K562 (cell line): Measurements from ENCODE around the gene CACNB1. TPM values are rescaled to one million over a fixed set of nuclear protein-coding genes. Genes with fewer than 3 reads are reported as not detected.

Experiments
- ATAC-seq: fragments of 200-7000 bp; cut with Tn5 transposase; 3 replicates; pipeline ENCODE4 v1.9.1; 2020; ENCODE audit warnings: moderate library complexity
- BruUV-seq: library from RNA; stranded (reverse); fragments of 400-500 nt; replicated peaks from 2 replicates; lab custom pipeline; 2021; lab: Mats Ljungman, UMichigan
- CTCF ChIA-PET: fragments of 300-600 bp; formaldehyde crosslinking; extraction: SDS; loops from one replicate; lab custom pipeline; 2021; ENCODE audit warnings: low intra/inter-chr PET ratio; lab: Yijun Ruan, JAX
- POLR2A ChIA-PET: fragments of 300-600, 350-650 bp; sonication (Branson Sonifier 250); formaldehyde crosslinking; extraction: SDS; loops from one replicate; lab custom pipeline; 2021; ENCODE audit warnings: antibody characterized with exemption, inconsistent platforms; lab: Yijun Ruan, JAX
- DNase-seq, 4 experiments: peaks; one replicate each; pipeline versions ENCODE4 v3.0.0 to v3.0.0-alpha.2; 2011 to 2018; ENCODE audit warnings: low spot score in 3 of 4, mixed read lengths in 3 of 4; ENCODE audit errors: extremely low read depth in 1 of 4
- FAIRE-seq: peaks from 2 replicates; lab custom pipeline; 2011; peaks lifted over from hg19 to GRCh38; lab: Jason Lieb, UNC
- H2AFZ ChIP-seq: 2 replicates; pipeline ENCODE4 v1.6.0; 2011; ENCODE audit warnings: low read depth, low read length, control low read depth, inconsistent platforms
- H3K27ac ChIP-seq: fragments of 200-600 bp; 3 replicates; pipeline ENCODE4 v1.8.0; 2011; ENCODE audit warnings: low read depth, mild to moderate bottlenecking, control low read depth, inconsistent platforms, low read length, moderate library complexity, mixed read lengths; ENCODE audit errors: extremely low read depth
- H3K27me3 ChIP-seq, 2 experiments: fragments of 300-600 bp in 1 of 2; 2 replicates in 1 of 2; 3 replicates in 1 of 2; pipeline versions ENCODE4 v1.6.0 to v1.8.0; 2011; ENCODE audit warnings: inconsistent platforms in 2 of 2, low read length in 2 of 2, mild to moderate bottlenecking in 1 of 2, mixed read lengths in 1 of 2, moderate library complexity in 1 of 2; ENCODE audit not compliant: control insufficient read depth in 2 of 2, insufficient read depth in 2 of 2
- H3K36me3 ChIP-seq: fragments of 300-600 bp; 3 replicates; pipeline ENCODE4 v1.8.0; 2011; ENCODE audit warnings: mild to moderate bottlenecking, low read length, inconsistent platforms; ENCODE audit not compliant: control insufficient read depth, insufficient read depth
- H3K4me1 ChIP-seq, 2 experiments: fragments of 200-600 bp in 1 of 2; replicated peaks in 1 of 2; 2 replicates in 1 of 2; 3 replicates in 1 of 2; pipeline versions ENCODE4 v1.5.1 to v1.8.0; 2011; ENCODE audit warnings: inconsistent platforms in 2 of 2, low read length in 2 of 2, mild to moderate bottlenecking in 1 of 2, mixed read lengths in 1 of 2, moderate library complexity in 1 of 2; ENCODE audit not compliant: control insufficient read depth in 2 of 2, insufficient read depth in 2 of 2
- H3K4me2 ChIP-seq: 2 replicates; pipeline ENCODE4 v1.6.1; 2011; ENCODE audit warnings: low read length, control low read depth, inconsistent platforms, mixed read lengths; ENCODE audit not compliant: insufficient read depth
- H3K4me3 ChIP-seq: fragments of 200-600 bp; sonication (generic), shearing (Covaris generic); 2 replicates; pipeline ENCODE4 v1.5.1; 2016; ENCODE audit warnings: control low read depth, inconsistent platforms
- H3K79me2 ChIP-seq: fragments of 200-600 bp; 3 replicates; pipeline ENCODE4 v1.8.0; 2011; ENCODE audit warnings: low read length, inconsistent platforms; ENCODE audit not compliant: control insufficient read depth, insufficient read depth
- H3K9ac ChIP-seq, 2 experiments: 2 replicates each; pipeline versions ENCODE4 v1.6.0 to v1.6.1; 2011; ENCODE audit warnings: low read depth in 2 of 2, low read length in 2 of 2, control low read depth in 1 of 2, inconsistent platforms in 1 of 2, mild to moderate bottlenecking in 1 of 2, mixed read lengths in 1 of 2; ENCODE audit not compliant: insufficient read depth in 1 of 2
- H3K9me1 ChIP-seq: one replicate; pipeline ENCODE4 v1.6.0; 2011; ENCODE audit warnings: inconsistent platforms, mild to moderate bottlenecking, low read length, moderate library complexity; ENCODE audit not compliant: control insufficient read depth, insufficient read depth
- H3K9me3 ChIP-seq: replicated peaks from 2 replicates; pipeline ENCODE4 v1.5.1; 2011; ENCODE audit warnings: low read depth, low read length, inconsistent platforms; ENCODE audit not compliant: control insufficient read depth, insufficient read depth
- H4K20me1 ChIP-seq: replicated peaks from 2 replicates; pipeline ENCODE4 v1.6.1; 2011; ENCODE audit warnings: low read length, inconsistent platforms, mixed read lengths; ENCODE audit not compliant: control insufficient read depth, insufficient read depth
- ZNF263 ChIP-seq: sonication (generic); formaldehyde crosslinking; IDR thresholded peaks from 2 replicates; pipeline ENCODE4 v1.8.0; 2022; ENCODE audit warnings: mild to moderate bottlenecking, missing genetic modification reagents, borderline replicate concordance
- WGBS: fragments of 100-300 bp; shearing (Covaris generic); methylation state at CpG from one replicate; pipeline ENCODE4 v1.1.6; 2016; ENCODE audit warnings: low coverage, mixed read lengths; ENCODE audit not compliant: insufficient coverage; ENCODE audit errors: missing lambda C conversion rate; 5-methylcytosine and 5-hydroxymethylcytosine counted together
- in situ Hi-C: fragments of 300-500 bp; cut with MboI; formaldehyde crosslinking; loops from 4 replicates; pipeline ENCODE4 v1.15.0; 2018; ENCODE audit warnings: inconsistent platforms, mixed read lengths
- intact Hi-C: fragments of 100-400 bp; cut with micrococcal nuclease; formaldehyde crosslinking; loops from 2 replicates; pipeline ENCODE4 v1.14.2; 2022
- polyA plus RNA-seq, 8 experiments: library from polyadenylated mRNA; depleted of rRNA in 4 of 8; stranded (reverse) in 5 of 8; unstranded in 3 of 8; fragments of >200 nt; fragmentation: Nextera tagmentation in 2 of 8; fragmentation: Illumina TruSeq in 1 of 8; extraction: Ambion mirVana in 2 of 8; extraction: Trizol in 1 of 8; gene quantifications; 2 replicates each; pipeline versions ENCODE4 v1.2.1 to v1.2.3, GENCODE V29; 2011 to 2014; ENCODE audit warnings: inconsistent platforms in 1 of 8, missing spikeins in 1 of 8
- total RNA-seq, 7 experiments: library from RNA; depleted of rRNA in 6 of 7; stranded (reverse); fragments of >200 nt in 6 of 7; fragmentation: Illumina TruSeq in 2 of 7; extraction: Trizol in 2 of 7; gene quantifications; 2 replicates each; pipeline versions ENCODE4 v1.2.1 to v1.2.3, GENCODE V29; 2011 to 2021; ENCODE audit warnings: low replicate concordance in 1 of 7
- TF ChIP-seq, protein P1 (sequence below): sonication (generic); formaldehyde crosslinking; IDR thresholded peaks from 2 replicates; pipeline ENCODE4 v1.8.1; 2022; ENCODE audit warnings: missing genetic modification reagents
- TF ChIP-seq, protein P2 (sequence below): sonication (generic); formaldehyde crosslinking; IDR thresholded peaks from 2 replicates; pipeline ENCODE4 v1.8.0; 2022; ENCODE audit warnings: missing genetic modification reagents, mild to moderate bottlenecking, moderate library complexity, borderline replicate concordance

Gene CACNB1
- total and polyA plus RNA-seq, 9 of the 15 experiments (the other 6 are each of a cell fraction or from before 2014, with no cell fraction given) = 0.08 to 7.4 (median 3.0) TPM

GRCh38 chr17:39244016-39244599, 46.6 kb upstream of the CACNB1 start:
- Histone ChIP-seq H4K20me1 (peaks cover 4% of the 10 kb centered on the region; the same call in 1 of the 2 replicates), H2AFZ (peak overlapping the region; percentile 32; the same call in 1 of the 2 replicates), H3K4me2 (no peak overlapping the region), H3K9ac (peak overlapping the region in 1 of 2 experiments; percentile 49; a peak in 2 of 4 replicates), H3K36me3 (no peaks in the 10 kb centered on the region)
- intact Hi-C loops = loop anchor here (1.0 to 10.0 kb wide), 2 partner anchors 37 to 89 kb away; partner anchors contain the start of gene PLXDC1
- in situ Hi-C loops = no loop called here
- no peak for DNase-seq
- ATAC-seq = no peak; the same call in 2 of the 3 replicates
- no TSS peak for BruUV-seq
- peak; percentile 64 for TF ChIP-seq ZNF263 (CRISPR knock-in tag)
- TF ChIP-seq, protein P1, sequence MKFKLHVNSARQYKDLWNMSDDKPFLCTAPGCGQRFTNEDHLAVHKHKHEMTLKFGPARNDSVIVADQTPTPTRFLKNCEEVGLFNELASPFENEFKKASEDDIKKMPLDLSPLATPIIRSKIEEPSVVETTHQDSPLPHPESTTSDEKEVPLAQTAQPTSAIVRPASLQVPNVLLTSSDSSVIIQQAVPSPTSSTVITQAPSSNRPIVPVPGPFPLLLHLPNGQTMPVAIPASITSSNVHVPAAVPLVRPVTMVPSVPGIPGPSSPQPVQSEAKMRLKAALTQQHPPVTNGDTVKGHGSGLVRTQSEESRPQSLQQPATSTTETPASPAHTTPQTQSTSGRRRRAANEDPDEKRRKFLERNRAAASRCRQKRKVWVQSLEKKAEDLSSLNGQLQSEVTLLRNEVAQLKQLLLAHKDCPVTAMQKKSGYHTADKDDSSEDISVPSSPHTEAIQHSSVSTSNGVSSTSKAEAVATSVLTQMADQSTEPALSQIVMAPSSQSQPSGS (CRISPR knock-in tag) = no peak
- TF ChIP-seq, protein P2, sequence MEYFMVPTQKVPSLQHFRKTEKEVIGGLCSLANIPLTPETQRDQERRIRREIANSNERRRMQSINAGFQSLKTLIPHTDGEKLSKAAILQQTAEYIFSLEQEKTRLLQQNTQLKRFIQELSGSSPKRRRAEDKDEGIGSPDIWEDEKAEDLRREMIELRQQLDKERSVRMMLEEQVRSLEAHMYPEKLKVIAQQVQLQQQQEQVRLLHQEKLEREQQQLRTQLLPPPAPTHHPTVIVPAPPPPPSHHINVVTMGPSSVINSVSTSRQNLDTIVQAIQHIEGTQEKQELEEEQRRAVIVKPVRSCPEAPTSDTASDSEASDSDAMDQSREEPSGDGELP = 0 out of 2 replicates have a peak, but pooled peaks have one; percentile 1
- TF ChIP-seq, all 486 proteins: peak for 2
- no peaks in the 10 kb centered on the region for H3K27me3 ChIP-seq
- no peaks in the 10 kb centered on the region for H3K79me2 ChIP-seq
- H3K27ac ChIP-seq = no peak overlapping the region
- FAIRE-seq = no peak
- H3K9me3 ChIP-seq = no peaks in the 10 kb centered on the region
- WGBS = 47% methylated on average over 11 of the region's 11 CpGs
- ChIA-PET POLR2A (interaction anchor here (0.6 to 1.5 kb wide), 13 partner anchors 9 to 583 kb away, joined by 3 to 8 read pairs (median 3); partner anchors contain the start of gene RPL19), CTCF (interaction anchor here (0.5 to 1.8 kb wide), 4 partner anchors 8 to 326 kb away, joined by 3 to 21 read pairs (median 10); no protein-coding TSS in a partner anchor)
- H3K9me1 ChIP-seq = no peaks in the 10 kb centered on the region
- H3K4me1 ChIP-seq = peaks cover 2 to 14% of the 10 kb centered on the region in 2 experiments; a peak in 4 of 5 replicates
- no peak overlapping the region for H3K4me3 ChIP-seq
